ENCODE results near the gene TCF4.
A peak's percentile ranks its signal among the peaks of the same experiment; 100 is the strongest.

Gene TCF4

DNA sequence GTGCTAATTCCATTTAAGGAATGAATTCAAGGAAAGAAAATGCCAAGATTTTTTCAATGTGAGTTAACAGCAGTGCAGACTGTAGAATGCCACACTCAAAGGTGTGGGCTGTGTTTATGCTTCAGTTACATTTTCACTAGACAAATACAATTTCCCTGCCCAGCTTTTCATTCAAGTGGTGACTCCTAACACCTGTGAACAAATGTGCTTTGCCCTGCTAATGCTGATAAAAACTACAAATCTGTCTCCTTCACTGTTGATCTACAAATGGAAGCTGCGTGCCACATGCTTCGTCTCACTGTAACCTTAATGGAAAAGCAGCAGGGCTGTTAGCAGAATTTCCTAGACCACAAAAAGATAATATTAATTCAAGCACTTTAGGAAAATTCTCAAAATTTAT is 19.8 kb upstream of the TCF4 start:
- H3K9ac ChIP-seq (ENCODE audit: low read length), result no peak overlapping the region
- H3K36me3 ChIP-seq (ENCODE audit: control insufficient read depth, insufficient read depth, low read length), result no peaks in the 10 kb centered on the region
- H3K4me3 ChIP-seq (ENCODE audit: low read length), result no peak overlapping the region
- no peaks in the 10 kb centered on the region for H3K27me3 ChIP-seq (ENCODE audit: control insufficient read depth, insufficient read depth, low read length)
- no peaks in the 10 kb centered on the region for H3K4me1 ChIP-seq (ENCODE audit: control insufficient read depth, insufficient read depth, low read length)
- H3K9me3 ChIP-seq (ENCODE audit: control insufficient read depth, low read length), result no peaks in the 10 kb centered on the region

DNA sequence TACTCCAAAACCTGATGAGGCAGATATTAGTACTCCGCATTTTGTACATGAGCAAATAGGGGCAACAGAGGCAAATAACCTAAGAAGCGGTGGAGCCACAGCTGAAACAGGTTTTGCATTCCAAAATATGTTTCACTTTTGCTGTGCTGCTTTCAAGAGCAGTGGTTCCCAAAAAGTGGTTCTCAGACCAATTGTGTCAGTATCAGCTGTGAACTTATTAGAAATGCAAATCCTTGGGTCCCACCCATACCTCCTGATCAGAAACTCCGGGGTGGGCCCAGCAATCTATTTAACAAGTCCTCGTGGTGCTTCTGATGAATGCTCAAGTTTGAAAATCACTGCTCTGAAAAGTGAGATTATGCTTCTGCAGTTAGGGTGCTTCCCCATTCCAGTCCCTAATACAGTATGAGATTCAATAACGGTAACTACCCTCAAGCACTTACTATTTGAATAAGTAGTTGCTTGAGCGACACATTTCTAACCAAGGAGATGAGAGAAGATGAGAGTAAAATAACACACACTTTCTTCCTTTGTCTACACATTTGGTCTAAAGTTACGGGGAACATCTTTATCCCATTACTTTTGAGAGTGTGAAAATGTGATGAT is 17.8 kb upstream of the TCF4 start:
- Histone ChIP-seq H3K36me3 (ENCODE audit: control insufficient read depth, insufficient read depth, low read length) (no peaks in the 10 kb centered on the region), H3K9ac (ENCODE audit: low read length) (no peak overlapping the region), H3K9me3 (ENCODE audit: control insufficient read depth, low read length) (no peaks in the 10 kb centered on the region)

DNA sequence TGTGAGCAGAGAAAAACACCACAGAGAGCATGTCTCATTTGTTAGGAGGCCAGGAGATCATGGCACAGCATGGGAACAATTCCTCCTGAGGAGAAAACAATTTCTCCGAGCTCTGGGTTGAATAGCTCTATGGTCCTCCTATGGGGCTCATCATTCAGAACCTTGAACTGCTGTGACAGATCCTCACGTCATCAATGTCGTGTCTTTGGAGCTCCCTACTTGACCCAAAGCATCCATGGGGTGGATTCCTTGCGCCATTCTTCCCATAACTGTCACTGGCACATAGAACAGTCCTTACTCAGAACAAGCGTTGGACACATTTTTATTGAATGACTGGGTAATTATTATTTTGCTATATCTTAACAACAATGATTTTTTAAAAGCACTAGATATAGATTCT is 15.8 kb upstream of the TCF4 start:
- Histone ChIP-seq H3K9me3 (ENCODE audit: control insufficient read depth, low read length) (no peaks in the 10 kb centered on the region), H3K4me3 (ENCODE audit: low read length) (no peak overlapping the region), H3K36me3 (ENCODE audit: control insufficient read depth, insufficient read depth, low read length) (no peaks in the 10 kb centered on the region), H3K27me3 (ENCODE audit: control insufficient read depth, insufficient read depth, low read length) (no peaks in the 10 kb centered on the region), H3K9ac (ENCODE audit: low read length) (no peak overlapping the region), H3K4me1 (ENCODE audit: control insufficient read depth, insufficient read depth, low read length) (no peaks in the 10 kb centered on the region)

More for the DNA sequence above, 17.8 kb upstream of the TCF4 start:
- Histone ChIP-seq H3K4me1 (ENCODE audit: control insufficient read depth, insufficient read depth, low read length) (no peaks in the 10 kb centered on the region), H3K27me3 (ENCODE audit: control insufficient read depth, insufficient read depth, low read length) (no peaks in the 10 kb centered on the region), H3K4me3 (ENCODE audit: low read length) (no peak overlapping the region)

DNA sequence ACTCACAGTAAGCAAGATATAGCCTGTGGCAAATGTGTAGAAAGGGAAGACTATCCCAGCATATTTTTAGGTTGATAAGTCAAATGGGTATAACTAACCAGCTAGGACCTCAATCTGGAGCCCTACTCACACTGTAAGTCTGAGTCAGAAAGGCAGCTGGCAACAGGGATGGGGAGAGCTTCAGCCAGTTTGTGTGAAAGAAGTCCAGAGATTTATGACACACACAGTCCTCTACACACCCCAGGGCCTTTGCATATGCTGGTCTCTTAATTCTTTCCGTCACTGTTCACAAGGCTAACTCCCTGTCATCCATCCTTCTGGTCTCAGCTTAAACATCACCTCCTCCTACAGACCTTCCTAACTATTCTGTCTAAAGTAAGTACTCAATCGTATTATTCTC is 5.9 kb upstream of the TCF4 start:
- Histone ChIP-seq H3K36me3 (ENCODE audit: control insufficient read depth, insufficient read depth, low read length) (no peaks in the 10 kb centered on the region), H3K9me3 (ENCODE audit: control insufficient read depth, low read length) (no peaks in the 10 kb centered on the region), H3K9ac (ENCODE audit: low read length) (no peak overlapping the region), H3K4me1 (ENCODE audit: control insufficient read depth, insufficient read depth, low read length) (no peaks in the 10 kb centered on the region), H3K27me3 (ENCODE audit: control insufficient read depth, insufficient read depth, low read length) (no peaks in the 10 kb centered on the region), H3K4me3 (ENCODE audit: low read length) (no peak overlapping the region)

DNA sequence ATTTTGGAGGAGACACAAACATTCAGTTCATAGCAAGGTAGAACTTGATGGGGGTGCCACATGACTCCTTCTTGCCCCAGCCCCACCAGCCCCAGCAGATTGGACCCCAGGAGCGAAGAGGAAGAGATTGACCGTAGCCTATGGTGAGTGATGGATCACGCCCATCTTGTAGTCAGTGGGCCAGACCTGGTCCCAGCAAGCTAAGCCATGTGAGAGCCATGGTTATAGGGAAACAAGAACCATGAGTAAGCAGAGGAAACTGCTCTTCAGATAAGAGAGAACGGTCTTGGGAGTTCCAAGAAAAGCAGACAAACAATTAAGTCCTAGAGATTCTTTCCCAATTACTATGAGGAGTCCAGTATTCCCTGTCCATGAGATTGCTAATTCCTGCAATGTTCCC is 4.6 kb upstream of the TCF4 start:
- Histone ChIP-seq H3K4me3 (ENCODE audit: low read length) (no peak overlapping the region), H3K9me3 (ENCODE audit: control insufficient read depth, low read length) (no peaks in the 10 kb centered on the region), H3K27me3 (ENCODE audit: control insufficient read depth, insufficient read depth, low read length) (peaks cover 8% of the 10 kb centered on the region), H3K9ac (ENCODE audit: low read length) (no peak overlapping the region), H3K4me1 (ENCODE audit: control insufficient read depth, insufficient read depth, low read length) (no peaks in the 10 kb centered on the region), H3K36me3 (ENCODE audit: control insufficient read depth, insufficient read depth, low read length) (no peaks in the 10 kb centered on the region)

DNA sequence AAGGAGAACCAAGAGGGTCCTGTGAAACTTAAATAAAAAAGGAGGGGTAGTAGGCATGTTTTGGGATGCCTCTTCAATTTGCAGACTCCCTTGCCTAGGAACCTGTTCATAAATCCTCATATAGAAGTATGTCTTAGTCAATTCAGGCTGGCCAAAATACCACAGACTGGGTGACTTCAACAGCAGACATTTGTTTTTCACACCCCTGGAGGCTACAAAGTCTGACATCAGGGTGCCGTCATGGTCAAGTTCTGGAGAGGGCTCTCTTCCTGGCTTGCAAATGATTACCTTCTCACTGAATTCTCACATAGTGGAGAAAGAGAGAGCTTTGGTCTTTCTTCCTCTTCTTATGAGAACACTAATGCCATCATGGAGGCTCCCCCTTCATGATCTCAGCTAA is 4.1 kb upstream of the TCF4 start:
- Histone ChIP-seq H3K36me3 (ENCODE audit: control insufficient read depth, insufficient read depth, low read length) (no peaks in the 10 kb centered on the region), H3K27me3 (ENCODE audit: control insufficient read depth, insufficient read depth, low read length) (peaks cover 8% of the 10 kb centered on the region)

DNA sequence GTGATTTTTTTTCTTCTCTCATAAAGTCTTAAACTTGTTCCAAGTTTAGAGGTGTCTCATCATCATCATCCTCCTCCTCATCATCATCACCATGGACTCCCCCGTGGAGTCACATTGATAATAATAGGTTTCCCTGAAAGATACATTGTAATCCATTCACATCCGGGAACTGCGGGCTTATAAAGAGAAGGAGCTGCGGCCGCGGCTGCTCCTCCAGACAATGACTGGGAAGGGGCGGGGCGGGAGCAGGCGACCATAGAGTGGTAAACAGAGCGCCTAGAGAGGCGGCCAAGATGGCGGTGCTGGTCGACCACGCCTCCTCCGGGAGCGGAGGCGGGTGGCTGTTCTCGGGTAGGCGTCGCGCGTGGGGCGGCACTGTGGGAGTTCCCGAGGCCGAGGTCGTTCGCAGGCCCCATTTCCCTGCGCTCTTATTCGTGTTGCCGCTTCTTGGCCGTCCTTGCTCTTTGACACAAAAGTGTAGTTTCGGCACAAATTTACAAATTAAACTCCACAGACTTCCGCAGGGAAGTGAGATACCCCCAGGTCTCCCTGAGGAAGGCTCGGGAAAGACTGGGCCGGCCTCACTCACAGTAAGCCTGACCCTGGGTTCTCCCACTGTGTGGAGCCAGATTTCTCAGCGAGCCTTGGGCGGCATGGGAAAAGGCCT is 1.8 kb upstream of the TCF4 start:
- peak overlapping the region; percentile 47 for H3K9ac ChIP-seq (ENCODE audit: low read length)
- no peaks in the 10 kb centered on the region for H3K36me3 ChIP-seq (ENCODE audit: control insufficient read depth, insufficient read depth, low read length)
- H3K27me3 ChIP-seq (ENCODE audit: control insufficient read depth, insufficient read depth, low read length), result peaks cover 15% of the 10 kb centered on the region
- no peaks in the 10 kb centered on the region for H3K4me1 ChIP-seq (ENCODE audit: control insufficient read depth, insufficient read depth, low read length)
- H3K4me3 ChIP-seq (ENCODE audit: low read length), result peak overlapping the region; percentile 45
- H3K9me3 ChIP-seq (ENCODE audit: control insufficient read depth, low read length), result no peaks in the 10 kb centered on the region

More for the DNA sequence above, 4.1 kb upstream of the TCF4 start:
- no peaks in the 10 kb centered on the region for H3K4me1 ChIP-seq (ENCODE audit: control insufficient read depth, insufficient read depth, low read length)
- H3K9me3 ChIP-seq (ENCODE audit: control insufficient read depth, low read length), result no peaks in the 10 kb centered on the region
- no peak overlapping the region for H3K9ac ChIP-seq (ENCODE audit: low read length)
- no peak overlapping the region for H3K4me3 ChIP-seq (ENCODE audit: low read length)

DNA sequence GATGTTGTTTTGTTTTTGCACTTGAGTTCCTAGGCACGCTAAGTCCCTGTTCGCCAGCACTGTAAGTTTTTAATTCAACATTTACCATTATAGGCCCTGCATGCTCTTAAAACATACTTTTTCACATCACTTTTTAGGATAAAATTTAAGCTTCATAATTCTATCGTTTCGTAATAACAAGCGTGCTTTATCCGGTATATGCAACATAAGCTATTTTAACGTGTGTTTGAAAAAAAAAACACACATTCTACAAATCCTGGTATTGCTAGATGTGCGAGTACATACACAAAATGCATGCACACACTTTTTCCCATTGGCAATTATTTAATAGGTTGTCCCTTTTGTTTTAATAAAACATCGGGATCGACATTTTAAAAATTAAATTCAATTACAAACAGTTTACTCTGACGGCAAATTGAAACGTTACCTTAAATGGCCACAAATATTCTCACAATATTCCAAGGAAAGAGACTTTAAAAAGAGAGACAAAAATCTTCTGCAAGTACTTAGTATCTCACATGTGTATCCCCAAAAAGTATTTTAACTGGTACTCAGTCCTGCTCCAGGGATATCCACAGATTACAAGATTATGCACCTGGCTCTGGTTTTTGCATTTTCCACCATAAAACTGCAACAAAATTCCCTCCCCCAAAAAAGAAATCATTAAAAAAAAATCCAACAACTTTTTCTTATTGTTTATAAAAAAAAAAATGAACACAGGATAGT is 1.0 kb upstream of the TCF4 start:
- Histone ChIP-seq H3K9ac (ENCODE audit: low read length) (no peak overlapping the region), H3K36me3 (ENCODE audit: control insufficient read depth, insufficient read depth, low read length) (no peaks in the 10 kb centered on the region), H3K4me3 (ENCODE audit: low read length) (no peak overlapping the region), H3K9me3 (ENCODE audit: control insufficient read depth, low read length) (no peaks in the 10 kb centered on the region), H3K27me3 (ENCODE audit: control insufficient read depth, insufficient read depth, low read length) (peaks cover 15% of the 10 kb centered on the region), H3K4me1 (ENCODE audit: control insufficient read depth, insufficient read depth, low read length) (no peaks in the 10 kb centered on the region)

DNA sequence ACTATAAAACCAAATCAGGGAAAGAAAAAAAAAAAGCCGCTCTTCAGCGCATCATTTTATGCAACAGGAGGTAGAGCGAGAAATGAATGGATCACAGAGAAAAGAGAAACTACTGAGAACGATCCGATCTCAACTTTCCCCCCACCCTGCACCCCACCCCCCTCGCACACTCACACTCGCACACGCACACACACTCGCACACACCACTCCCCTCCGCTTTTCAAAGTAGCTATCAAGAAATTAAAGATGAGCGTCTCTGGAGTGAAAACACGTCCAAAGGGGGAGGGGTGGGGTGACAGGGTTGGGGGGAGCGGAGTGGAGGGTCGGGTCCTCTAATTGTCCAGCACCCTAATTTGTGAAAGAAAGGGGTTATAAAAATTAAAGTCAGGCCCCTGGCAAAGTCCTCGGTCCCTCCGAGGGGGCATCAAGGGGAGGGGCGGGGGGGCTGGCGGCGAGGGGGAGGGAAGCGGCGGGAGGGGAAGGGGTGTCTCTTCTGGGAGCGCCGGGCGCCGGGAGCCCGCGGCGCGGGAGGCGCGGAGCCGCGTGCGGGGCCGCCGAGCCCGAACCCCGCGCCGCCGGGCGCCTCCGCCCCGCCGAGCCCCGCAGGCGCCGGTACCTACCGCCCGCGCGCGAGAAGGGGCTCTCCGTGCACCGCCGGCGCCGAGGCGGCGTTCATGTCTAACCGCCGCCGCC is 428 bp downstream of the TCF4 start:
- Histone ChIP-seq H3K4me1 (ENCODE audit: control insufficient read depth, insufficient read depth, low read length) (no peaks in the 10 kb centered on the region), H3K27me3 (ENCODE audit: control insufficient read depth, insufficient read depth, low read length) (peaks cover 15% of the 10 kb centered on the region), H3K36me3 (ENCODE audit: control insufficient read depth, insufficient read depth, low read length) (no peaks in the 10 kb centered on the region), H3K4me3 (ENCODE audit: low read length) (no peak overlapping the region), H3K9ac (ENCODE audit: low read length) (no peak overlapping the region), H3K9me3 (ENCODE audit: control insufficient read depth, low read length) (no peaks in the 10 kb centered on the region)

DNA sequence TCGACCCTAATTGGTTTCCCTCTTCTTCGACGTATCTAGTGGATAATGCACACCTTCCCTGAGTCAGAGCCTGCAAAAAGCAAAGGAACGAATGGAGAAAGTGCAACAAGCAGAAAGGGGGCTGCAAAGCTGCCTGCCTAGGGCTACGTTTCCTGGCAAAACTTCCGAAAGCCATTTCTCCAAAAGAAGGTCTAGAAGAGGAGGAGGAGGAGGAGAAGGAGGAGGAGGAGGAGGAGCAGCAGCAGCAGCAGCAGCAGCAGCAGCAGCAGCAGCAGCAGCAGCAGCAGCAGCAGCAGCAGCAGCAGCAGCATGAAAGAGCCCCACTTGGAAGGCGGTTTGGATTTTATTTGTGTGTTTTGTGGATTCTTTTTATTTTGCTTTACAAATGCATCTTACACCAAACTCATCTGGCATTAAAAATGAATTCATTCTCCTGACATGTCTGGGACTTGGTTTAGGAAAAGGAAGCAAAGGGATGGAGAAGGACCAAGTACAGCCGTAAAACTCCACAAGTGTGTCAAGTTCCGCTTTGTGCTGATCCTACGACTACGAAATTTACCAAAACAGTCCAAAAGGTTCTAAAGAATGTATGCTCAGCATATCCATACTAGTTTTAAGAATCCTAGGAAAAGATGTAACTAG is 2.0 kb downstream of the TCF4 start:
- no peaks in the 10 kb centered on the region for H3K36me3 ChIP-seq (ENCODE audit: control insufficient read depth, insufficient read depth, low read length)
- no peak overlapping the region for H3K4me3 ChIP-seq (ENCODE audit: low read length)
- H3K4me1 ChIP-seq (ENCODE audit: control insufficient read depth, insufficient read depth, low read length), result no peaks in the 10 kb centered on the region
- no peaks in the 10 kb centered on the region for H3K9me3 ChIP-seq (ENCODE audit: control insufficient read depth, low read length)
- H3K9ac ChIP-seq (ENCODE audit: low read length), result no peak overlapping the region
- H3K27me3 ChIP-seq (ENCODE audit: control insufficient read depth, insufficient read depth, low read length), result peaks cover 15% of the 10 kb centered on the region

DNA sequence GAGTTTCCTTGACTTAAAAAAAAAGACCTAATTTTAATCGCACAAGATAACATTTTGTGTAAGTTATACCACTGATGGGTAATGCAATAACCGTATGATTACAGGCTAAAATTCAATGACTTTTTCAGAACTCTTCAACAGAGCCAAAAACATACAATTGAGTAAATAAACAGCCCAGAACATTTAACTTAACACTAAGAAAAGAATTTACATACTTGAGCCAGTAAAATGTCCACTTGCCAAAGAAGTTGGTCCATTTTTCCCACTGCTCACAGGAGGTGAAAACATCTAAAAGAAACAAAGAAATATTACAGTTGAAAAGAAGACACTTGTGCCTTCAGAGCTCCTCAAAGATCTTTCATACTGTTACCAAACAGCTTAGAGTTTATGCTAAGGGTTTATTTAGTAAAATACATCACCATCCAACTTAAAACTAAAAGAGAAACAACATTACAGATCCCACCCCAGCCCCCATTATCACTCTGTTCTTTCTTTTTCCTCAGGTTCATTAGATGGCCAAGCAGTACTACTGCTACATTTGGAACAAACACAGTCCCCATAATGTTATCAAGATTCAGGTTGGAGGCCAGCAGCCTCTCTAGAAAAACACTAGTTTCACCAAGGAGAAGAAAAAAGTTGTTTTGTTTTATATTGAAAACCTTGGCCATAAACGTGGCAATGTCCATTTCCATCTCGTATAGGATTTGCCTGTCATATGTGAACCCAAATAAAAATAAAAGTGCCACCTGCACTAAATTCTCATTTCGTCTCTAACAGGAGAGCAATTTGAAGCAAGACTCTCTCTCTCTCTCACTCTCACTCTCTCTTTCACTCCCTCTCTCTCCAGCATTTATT is 2.7 kb downstream of the TCF4 start:
- H3K9ac ChIP-seq (ENCODE audit: low read length), result no peak overlapping the region
- no peaks in the 10 kb centered on the region for H3K4me1 ChIP-seq (ENCODE audit: control insufficient read depth, insufficient read depth, low read length)
- H3K9me3 ChIP-seq (ENCODE audit: control insufficient read depth, low read length), result no peaks in the 10 kb centered on the region
- H3K4me3 ChIP-seq (ENCODE audit: low read length), result no peak overlapping the region
- no peaks in the 10 kb centered on the region for H3K36me3 ChIP-seq (ENCODE audit: control insufficient read depth, insufficient read depth, low read length)
- H3K27me3 ChIP-seq (ENCODE audit: control insufficient read depth, insufficient read depth, low read length), result peaks cover 15% of the 10 kb centered on the region

All from mucosa of stomach (tissue), 1 donor.